CD14-positive monocyte (primary cell): ENCODE data around the gene PRR5. TPM values are rescaled to one million over a fixed set of nuclear protein-coding genes. Genes with fewer than 3 reads are reported as not detected.

Experiments
- DNase-seq, 3 donors: peaks; one replicate each; pipeline ENCODE4 v3.0.0-alpha.2; 2011 to 2022
- H2AFZ ChIP-seq: 2 replicates; pipeline ENCODE4 v1.6.0; 2012; ENCODE audit warnings: mild to moderate bottlenecking, low read depth, low read length, inconsistent platforms; ENCODE audit not compliant: insufficient read depth, poor library complexity, severe bottlenecking
- H3K27ac ChIP-seq, 2 donors: 1 replicate in 1 of 2; 2 replicates in 1 of 2; pipeline ENCODE4 v1.5.1; 2012 to 2013; ENCODE audit warnings: low read length in 2 of 2, control low read depth in 1 of 2, inconsistent platforms in 1 of 2, low read depth in 1 of 2, mild to moderate bottlenecking in 1 of 2
- H3K27me3 ChIP-seq, 2 donors: one replicate each; pipeline versions ENCODE4 v1.6.0 to v1.6.1; 2011 to 2013; ENCODE audit warnings: low read length in 2 of 2; ENCODE audit not compliant: control insufficient read depth in 2 of 2, insufficient read depth in 2 of 2
- H3K36me3 ChIP-seq, 2 donors: replicated peaks in 1 of 2; 1 replicate in 1 of 2; 2 replicates in 1 of 2; pipeline versions ENCODE4 v1.5.1 to v1.6.1; 2012 to 2013; ENCODE audit warnings: low read length in 2 of 2, control low read depth in 1 of 2, inconsistent platforms in 1 of 2, mild to moderate bottlenecking in 1 of 2; ENCODE audit not compliant: insufficient read depth in 2 of 2, control insufficient read depth in 1 of 2
- H3K4me1 ChIP-seq, 2 donors: 1 replicate in 1 of 2; 2 replicates in 1 of 2; pipeline versions ENCODE4 v1.5.1 to v1.6.1; 2012 to 2013; ENCODE audit warnings: low read length in 2 of 2, control low read depth in 1 of 2, inconsistent platforms in 1 of 2, mild to moderate bottlenecking in 1 of 2, moderate library complexity in 1 of 2; ENCODE audit not compliant: insufficient read depth in 2 of 2, control insufficient read depth in 1 of 2
- H3K4me2 ChIP-seq: replicated peaks from 2 replicates; pipeline ENCODE3; 2012; ENCODE audit warnings: low read length, moderate library complexity, mild to moderate bottlenecking; ENCODE audit not compliant: poor library complexity, severe bottlenecking; ENCODE audit errors: extremely low read depth
- H3K4me3 ChIP-seq, 3 experiments: fragments of 200-600 bp in 1 of 3; sonication (generic) in 1 of 3; replicated peaks in 1 of 3; 1 replicate in 2 of 3; 2 replicates in 1 of 3; pipeline ENCODE4 v1.5.1; 2011 to 2013; ENCODE audit warnings: low read length in 3 of 3, mild to moderate bottlenecking in 3 of 3, control low read depth in 2 of 3, low read depth in 2 of 3, inconsistent platforms in 1 of 3, moderate library complexity in 1 of 3
- H3K79me2 ChIP-seq: 2 replicates; pipeline ENCODE4 v1.6.0; 2012; ENCODE audit warnings: mild to moderate bottlenecking, control low read depth, inconsistent platforms, low read length, moderate library complexity; ENCODE audit not compliant: insufficient read depth
- H3K9ac ChIP-seq: 2 replicates; pipeline ENCODE4 v1.6.0; 2017; ENCODE audit warnings: low read length, mild to moderate bottlenecking; ENCODE audit not compliant: insufficient read depth, poor library complexity, severe bottlenecking
- H3K9me3 ChIP-seq, 2 donors: replicated peaks in 1 of 2; 1 replicate in 1 of 2; 2 replicates in 1 of 2; pipeline versions ENCODE4 v1.5.1 to v1.6.1; 2012 to 2013; ENCODE audit warnings: low read length in 2 of 2, control low read depth in 1 of 2; ENCODE audit not compliant: control insufficient read depth in 1 of 2, insufficient read depth in 1 of 2
- H4K20me1 ChIP-seq: 2 replicates; pipeline ENCODE4 v1.6.0; 2012; ENCODE audit warnings: mild to moderate bottlenecking, low read length, control low read depth, moderate library complexity; ENCODE audit not compliant: insufficient read depth
- H3K27ac Mint-ChIP-seq, 7 donors: one replicate each; pipeline ENCODE4 v1.8.0; 2020; ENCODE audit warnings: mild to moderate bottlenecking in 7 of 7, mixed read lengths in 7 of 7, moderate library complexity in 6 of 7, inconsistent platforms in 2 of 7
- H3K27me3 Mint-ChIP-seq, 3 donors: one replicate each; pipeline ENCODE4 v1.8.0; 2021 to 2022; ENCODE audit warnings: low read depth in 3 of 3, mild to moderate bottlenecking in 3 of 3, mixed read lengths in 3 of 3, moderate library complexity in 3 of 3, inconsistent platforms in 1 of 3
- H3K36me3 Mint-ChIP-seq, 2 donors: one replicate each; pipeline ENCODE4 v1.8.0; 2020; ENCODE audit warnings: mixed read lengths in 2 of 2, inconsistent platforms in 1 of 2, mild to moderate bottlenecking in 1 of 2
- H3K4me1 Mint-ChIP-seq: one replicate; pipeline ENCODE4 v1.8.0; 2020; ENCODE audit warnings: mild to moderate bottlenecking, mixed read lengths
- H3K4me3 Mint-ChIP-seq, 2 donors: one replicate each; pipeline ENCODE4 v1.8.0; 2020; ENCODE audit warnings: mild to moderate bottlenecking in 2 of 2, mixed read lengths in 2 of 2, moderate library complexity in 1 of 2
- H3K9me3 Mint-ChIP-seq, 7 donors: one replicate each; pipeline ENCODE4 v1.8.0; 2020 to 2022; ENCODE audit warnings: mixed read lengths in 7 of 7, mild to moderate bottlenecking in 6 of 7, moderate library complexity in 6 of 7, inconsistent platforms in 2 of 7
- CTCF ChIP-seq: fragments of 200-600 bp; IDR thresholded peaks from one replicate; pipeline ENCODE4 v1.8.0; 2022; ENCODE audit warnings: antibody characterized with exemption, mild to moderate bottlenecking
- WGBS: methylation state at CpG from one replicate; pipeline ENCODE4 v1.1.5; 2013; ENCODE audit warnings: missing lambda C conversion rate; ENCODE audit not compliant: insufficient coverage; 5-methylcytosine and 5-hydroxymethylcytosine counted together
- intact Hi-C, 2 donors: fragments of 100-400 bp; cut with micrococcal nuclease; formaldehyde crosslinking; loops; one replicate each; pipeline versions ENCODE4 v1.15.0 to v1.15.1; 2023
- polyA plus RNA-seq, 3 donors: library from polyadenylated mRNA; depleted of rRNA in 1 of 3; unstranded in 2 of 3; stranded (reverse) in 1 of 3; fragments of 300-500 nt in 2 of 3; fragments of >200 nt in 1 of 3; fragmentation: Illumina TruSeq in 2 of 3; gene quantifications; 1 replicate in 2 of 3; 2 replicates in 1 of 3; pipeline ENCODE4 v1.2.3, GENCODE V29; 2012 to 2021

PRR5 gene
- polyA plus RNA-seq, 3 donors = 0.66 to 1.5 (median 1.2) TPM

DNA sequence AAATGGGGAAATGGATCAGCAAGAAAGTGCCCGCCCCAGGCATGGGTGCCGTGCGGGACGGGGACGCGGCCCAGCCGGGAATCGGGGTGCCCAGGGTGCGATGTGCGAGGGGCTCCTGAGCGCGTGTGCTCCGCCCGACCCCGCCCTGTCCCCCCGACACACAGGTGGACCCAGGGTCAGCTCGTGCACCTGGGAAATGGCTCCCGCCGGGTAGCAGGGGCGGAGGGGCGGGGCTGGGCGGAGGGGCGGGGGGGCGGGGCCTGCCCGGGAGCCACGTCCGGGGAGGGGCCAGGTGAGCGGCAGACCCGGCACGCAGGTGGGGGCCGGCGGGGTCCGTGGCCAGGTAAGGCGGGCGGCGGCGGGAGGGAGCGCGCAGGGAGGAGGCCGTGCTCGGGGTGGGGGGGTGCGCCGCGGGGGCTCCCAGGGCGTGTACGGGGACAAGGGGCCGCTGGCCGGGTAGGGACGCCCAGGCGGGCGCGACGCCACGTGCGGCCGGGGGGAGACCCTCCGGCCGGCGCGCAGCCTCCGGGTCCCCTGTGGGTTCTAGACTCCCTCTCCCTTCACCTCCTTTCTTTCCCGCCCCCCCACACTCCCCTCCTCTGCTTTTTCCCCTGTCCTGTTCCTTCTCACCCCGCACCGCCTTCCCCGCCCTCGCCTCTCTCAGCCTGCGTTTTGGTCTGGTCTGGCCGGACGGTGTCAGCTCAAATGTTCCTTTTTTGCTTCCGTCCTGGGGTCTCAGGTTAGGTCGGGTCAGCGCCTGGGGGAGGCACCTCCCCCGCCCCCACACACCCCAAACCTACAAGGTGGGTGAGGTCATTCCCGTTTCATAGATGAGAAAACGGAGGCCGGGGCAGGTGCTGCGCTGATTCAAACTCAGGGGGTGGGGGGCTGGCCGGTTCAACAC lies 50.5 kb downstream of the PRR5 start, which contains the start of gene ARHGAP8:
ARHGAP8 (plus strand) TSS at position 291 of the 904 bp plus-strand sequence. CDS start 33,953 bp downstream, outside the sequence.
- no peak for TF ChIP-seq CTCF

DNA sequence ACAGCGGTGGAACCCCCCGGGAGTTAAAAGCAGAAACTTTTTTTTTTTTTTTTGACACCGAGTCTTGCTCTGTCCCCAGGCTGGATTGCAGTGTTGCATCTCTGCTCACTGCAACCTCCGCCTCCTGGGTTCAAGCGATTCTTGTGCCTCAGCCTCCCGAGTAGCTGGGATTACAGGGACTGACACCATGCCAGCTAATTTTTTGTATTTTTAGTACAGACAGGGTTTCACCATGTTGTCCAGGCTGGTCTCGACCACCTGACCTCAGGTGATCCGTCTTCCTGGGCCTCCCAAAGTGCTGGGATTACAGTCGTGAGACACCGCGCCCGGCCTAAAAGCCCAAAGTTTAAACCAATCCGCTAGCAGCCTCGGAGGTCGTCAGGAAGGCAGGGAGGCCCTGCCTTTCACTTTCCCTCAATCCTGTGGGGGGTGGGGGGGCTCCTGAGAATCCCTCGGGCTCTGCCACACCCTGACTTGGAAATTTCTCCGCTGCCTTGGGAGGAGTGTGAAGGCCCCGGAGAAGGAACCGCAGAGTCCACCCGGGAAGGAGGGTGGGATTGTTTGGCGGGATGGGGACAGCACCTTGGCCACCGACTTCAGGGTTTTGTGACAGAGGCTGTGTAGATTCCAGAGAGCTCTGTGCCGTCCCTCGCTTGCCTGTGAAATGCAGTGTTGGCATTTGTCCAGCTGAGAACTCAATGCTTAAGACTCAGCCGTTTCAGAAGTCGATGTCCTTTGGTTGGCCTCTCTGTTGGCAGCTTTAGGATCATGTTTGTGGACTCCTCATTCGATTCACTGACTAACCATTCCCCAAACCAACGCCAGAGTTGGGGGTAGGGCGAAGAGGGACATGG lies 51.4 kb downstream of the PRR5 start:
- no peak for DNase-seq
- Mint-ChIP-seq H3K4me3 (peak overlapping the region in 1 of 2 donors; percentile 72), H3K27me3 (peaks cover 51 to 73% (median 61%) of the 10 kb centered on the region in 3 donors), H3K4me1 (peaks cover 3% of the 10 kb centered on the region), H3K9me3 (peaks cover 0 to 19% (median 15%) of the 10 kb centered on the region in 7 donors), H3K36me3 (peaks cover 0 to 2% of the 10 kb centered on the region in 2 donors), H3K27ac (peak overlapping the region in 1 of 7 donors; percentile 19)
- Histone ChIP-seq H2AFZ (no peak overlapping the region), H3K4me3 (no peak overlapping the region), H3K4me2 (no peak overlapping the region), H3K9ac (no peak overlapping the region), H4K20me1 (no peaks in the 10 kb centered on the region), H3K27me3 (peaks cover 30 to 58% of the 10 kb centered on the region in 2 donors), H3K36me3 (no peaks in the 10 kb centered on the region), H3K79me2 (no peaks in the 10 kb centered on the region), H3K9me3 (peaks cover 5 to 9% of the 10 kb centered on the region in 2 donors), H3K27ac (no peak overlapping the region), H3K4me1 (no peaks in the 10 kb centered on the region)
- intact Hi-C loops = no loop called here
- WGBS = 41% methylated on average over 19 of the region's 29 CpGs
- TF ChIP-seq CTCF = no peak

More for the DNA sequence above, 50.5 kb downstream of the PRR5 start, which contains the start of gene ARHGAP8:
- Histone ChIP-seq H3K27me3 (peaks cover 30 to 58% of the 10 kb centered on the region in 2 donors), H3K36me3 (no peaks in the 10 kb centered on the region), H3K9me3 (peaks cover 5 to 9% of the 10 kb centered on the region in 2 donors), H3K4me2 (no peak within 1 kb of the TSS), H3K27ac (no peak within 1 kb of the TSS), H3K79me2 (no peaks in the 10 kb centered on the region), H3K4me3 (no peak within 1 kb of the TSS), H3K4me1 (no peaks in the 10 kb centered on the region), H2AFZ (no peak within 1 kb of the TSS), H3K9ac (no peak within 1 kb of the TSS), H4K20me1 (no peaks in the 10 kb centered on the region)
- DNase-seq = no peak
- H3K27ac Mint-ChIP-seq = peak within 1 kb of the TSS in 1 of 7 donors; percentile 19
- 3% methylated on average over 39 of the region's 78 CpGs for WGBS
- H3K4me1 Mint-ChIP-seq = peaks cover 3% of the 10 kb centered on the region
- H3K9me3 Mint-ChIP-seq = peaks cover 0 to 19% (median 15%) of the 10 kb centered on the region in 7 donors
- H3K36me3 Mint-ChIP-seq = peaks cover 0 to 2% of the 10 kb centered on the region in 2 donors
- intact Hi-C loops = no loop called here
- H3K27me3 Mint-ChIP-seq = peaks cover 49 to 68% (median 61%) of the 10 kb centered on the region in 3 donors
- H3K4me3 Mint-ChIP-seq = peak within 1 kb of the TSS in 1 of 2 donors; percentile 76
